Omental fat pad (tissue), 4 donors: ENCODE measurements around the gene GYG2. TPM values are rescaled to one million over a fixed set of nuclear protein-coding genes. Genes with fewer than 3 reads are reported as not detected.
"Not testable (repeated sequence)": the region's sequence is repeated elsewhere in the genome, so short reads cannot be mapped to it uniquely, and the experiment has no call there.

Experiments
- ATAC-seq: fragments of 150-250 bp; one replicate; pipeline ENCODE4 v1.9.1; 2016; ENCODE audit warnings: mild to moderate bottlenecking, moderate library complexity; ENCODE audit not compliant: low FRiP score
- DNase-seq: peaks from one replicate; pipeline ENCODE4 v3.0.0-alpha.2; 2019; ENCODE audit warnings: low spot score
- CTCF ChIP-seq, 3 donors: fragments of 450-650 bp; IDR thresholded peaks; one replicate each; pipeline ENCODE4 v1.5.1; 2016 to 2017; ENCODE audit warnings: antibody characterized with exemption in 3 of 3, mild to moderate bottlenecking in 3 of 3, moderate library complexity in 2 of 3
- total RNA-seq, 4 donors: library from RNA; depleted of rRNA; stranded (reverse); fragments of >200 nt; gene quantifications; one replicate each; pipeline ENCODE4 v1.1.0, GENCODE V29; 2016

Gene GYG2
- total RNA-seq, result 100 to 1,000 TPM in 2 of 4 donors, 10 to 100 TPM in 2; 29.6 to 487 (median 115) TPM

GRCh38 chrX:2828344-2828958 lies at the start of gene GYG2:
Gene GYG2 (plus strand): TSS chrX:2828930. CDS start chrX:2830189, 1,259 bp downstream.
- DNase-seq (no peak), ATAC-seq (peak; percentile 3)
- no peak for TF ChIP-seq CTCF (IDR thresholded peaks at IDR 0.05)

DNA sequence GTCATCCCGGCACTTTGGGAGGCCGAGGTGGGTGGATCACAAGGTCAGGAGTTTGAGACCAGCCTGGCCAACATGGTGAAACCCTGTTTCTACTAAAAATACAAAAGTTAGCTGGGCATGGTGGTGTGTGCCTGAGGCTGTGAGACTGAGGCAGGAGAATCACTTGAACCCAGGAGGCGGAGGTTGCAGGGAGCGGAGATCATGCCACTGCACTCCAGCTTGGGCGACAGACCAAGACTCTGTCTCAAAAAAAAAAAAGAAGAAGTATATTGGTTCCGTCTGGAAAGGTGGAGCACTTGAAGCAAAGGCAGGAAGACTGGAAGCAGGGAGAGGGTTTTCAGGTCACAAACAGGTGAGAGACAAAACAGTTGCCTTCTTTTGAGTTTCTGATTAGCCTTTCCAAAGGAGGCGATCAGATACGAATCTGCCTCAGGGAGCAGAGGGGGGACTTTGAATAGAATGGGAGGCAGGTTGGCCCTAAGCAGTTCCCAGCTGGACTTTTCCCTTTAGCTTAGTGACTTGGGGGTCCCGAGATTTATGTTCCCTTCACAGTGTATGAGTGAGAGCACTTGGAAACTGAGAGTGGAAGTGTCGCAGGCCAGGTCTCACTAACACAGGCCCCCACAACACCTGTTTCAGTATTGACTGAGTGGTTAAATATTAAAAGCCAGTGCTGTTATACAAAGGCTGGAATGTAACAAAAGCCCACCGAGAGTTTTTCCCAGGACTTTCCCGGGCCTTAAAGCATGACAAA lies 48.1 kb upstream of the GYG2 start:
- not testable (repeated sequence) for ATAC-seq, DNase-seq

DNA sequence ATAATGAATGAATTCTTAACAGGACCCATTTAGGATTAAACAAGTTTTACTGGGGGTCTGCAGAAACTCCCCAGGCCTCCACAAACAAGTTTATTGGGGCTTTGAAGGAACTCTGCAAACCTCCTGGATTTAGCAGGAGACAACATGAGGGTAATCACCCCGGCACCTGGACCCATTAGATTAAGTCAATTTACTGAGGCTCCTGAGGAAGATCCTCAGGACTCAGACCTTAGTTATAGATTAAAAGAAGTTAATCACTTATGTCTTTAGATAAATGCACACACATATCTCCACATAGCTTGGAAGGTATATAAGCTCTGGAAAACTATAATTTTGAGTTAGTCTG lies 47.5 kb upstream of the GYG2 start:
- ATAC-seq, result no peak
- TF ChIP-seq CTCF (IDR thresholded peaks at IDR 0.05), result no peak
- DNase-seq, result no peak

- DNase-seq, result no peak
- no peak for ATAC-seq
- no peak for TF ChIP-seq CTCF (IDR thresholded peaks at IDR 0.05)
Observed at GRCh38 chrX:2781698-2782097, 47.0 kb upstream of the GYG2 start.

GRCh38 chrX:2782171-2782570 lies 46.6 kb upstream of the GYG2 start:
- TF ChIP-seq CTCF (IDR thresholded peaks at IDR 0.05), result no peak
- no peak for DNase-seq
- ATAC-seq, result no peak

GRCh38 chrX:2782778-2783177 lies 46.0 kb upstream of the GYG2 start:
- TF ChIP-seq CTCF (IDR thresholded peaks at IDR 0.05), result no peak
- ATAC-seq, result no peak
- DNase-seq, result no peak

DNA sequence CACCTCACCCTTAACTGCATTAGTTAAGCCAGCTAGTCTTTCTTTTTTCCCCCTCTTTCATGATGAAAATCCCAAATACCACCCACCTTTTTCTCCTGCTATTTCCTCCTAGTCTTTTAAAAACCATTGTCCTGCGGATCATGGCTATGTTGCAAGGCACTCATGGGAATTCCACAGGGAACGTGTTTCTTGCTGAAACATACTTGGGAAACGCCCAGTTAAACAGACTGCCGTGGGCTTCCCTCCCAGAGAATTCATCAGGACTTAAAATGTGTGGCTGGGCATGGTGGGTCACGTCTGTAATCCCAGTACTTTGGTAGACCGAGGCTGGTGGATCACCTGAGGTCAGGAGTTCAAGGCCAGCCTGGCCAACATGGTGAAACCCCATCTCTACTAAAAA lies 44.7 kb upstream of the GYG2 start:
- no peak for DNase-seq
- ATAC-seq, result no peak
- no peak for TF ChIP-seq CTCF (IDR thresholded peaks at IDR 0.05)
